Choroid plexus epithelial cell (primary cell): ENCODE data around the gene KERA.

Source experiments
- DNase-seq: peaks from one replicate; pipeline ENCODE4 v3.0.0-alpha.2; 2010; ENCODE audit warnings: low read depth
- H3K4me3 ChIP-seq: 2 replicates; pipeline ENCODE4 v1.5.1; 2011; ENCODE audit warnings: low read depth, mild to moderate bottlenecking, control low read depth, low read length, moderate library complexity
- TF ChIP-seq, protein P1 (sequence below): conservative IDR thresholded peaks from 2 replicates; pipeline ENCODE4 v1.5.1; 2011; ENCODE audit warnings: low read depth, mild to moderate bottlenecking, control low read depth, inconsistent platforms, low read length, moderate library complexity

The KERA gene

GRCh38 chr12:91017511-91018263 lies 40.1 kb downstream of the KERA start:
- no peak for DNase-seq
- H3K4me3 ChIP-seq, result no peak overlapping the region
- TF ChIP-seq, protein P1, sequence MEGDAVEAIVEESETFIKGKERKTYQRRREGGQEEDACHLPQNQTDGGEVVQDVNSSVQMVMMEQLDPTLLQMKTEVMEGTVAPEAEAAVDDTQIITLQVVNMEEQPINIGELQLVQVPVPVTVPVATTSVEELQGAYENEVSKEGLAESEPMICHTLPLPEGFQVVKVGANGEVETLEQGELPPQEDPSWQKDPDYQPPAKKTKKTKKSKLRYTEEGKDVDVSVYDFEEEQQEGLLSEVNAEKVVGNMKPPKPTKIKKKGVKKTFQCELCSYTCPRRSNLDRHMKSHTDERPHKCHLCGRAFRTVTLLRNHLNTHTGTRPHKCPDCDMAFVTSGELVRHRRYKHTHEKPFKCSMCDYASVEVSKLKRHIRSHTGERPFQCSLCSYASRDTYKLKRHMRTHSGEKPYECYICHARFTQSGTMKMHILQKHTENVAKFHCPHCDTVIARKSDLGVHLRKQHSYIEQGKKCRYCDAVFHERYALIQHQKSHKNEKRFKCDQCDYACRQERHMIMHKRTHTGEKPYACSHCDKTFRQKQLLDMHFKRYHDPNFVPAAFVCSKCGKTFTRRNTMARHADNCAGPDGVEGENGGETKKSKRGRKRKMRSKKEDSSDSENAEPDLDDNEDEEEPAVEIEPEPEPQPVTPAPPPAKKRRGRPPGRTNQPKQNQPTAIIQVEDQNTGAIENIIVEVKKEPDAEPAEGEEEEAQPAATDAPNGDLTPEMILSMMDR, result no peak

GRCh38 chr12:91017043-91017442 lies 40.8 kb downstream of the KERA start:
- TF ChIP-seq, protein P1, result no peak
- peak; percentile 22 for DNase-seq
- H3K4me3 ChIP-seq, result no peak overlapping the region

DNA sequence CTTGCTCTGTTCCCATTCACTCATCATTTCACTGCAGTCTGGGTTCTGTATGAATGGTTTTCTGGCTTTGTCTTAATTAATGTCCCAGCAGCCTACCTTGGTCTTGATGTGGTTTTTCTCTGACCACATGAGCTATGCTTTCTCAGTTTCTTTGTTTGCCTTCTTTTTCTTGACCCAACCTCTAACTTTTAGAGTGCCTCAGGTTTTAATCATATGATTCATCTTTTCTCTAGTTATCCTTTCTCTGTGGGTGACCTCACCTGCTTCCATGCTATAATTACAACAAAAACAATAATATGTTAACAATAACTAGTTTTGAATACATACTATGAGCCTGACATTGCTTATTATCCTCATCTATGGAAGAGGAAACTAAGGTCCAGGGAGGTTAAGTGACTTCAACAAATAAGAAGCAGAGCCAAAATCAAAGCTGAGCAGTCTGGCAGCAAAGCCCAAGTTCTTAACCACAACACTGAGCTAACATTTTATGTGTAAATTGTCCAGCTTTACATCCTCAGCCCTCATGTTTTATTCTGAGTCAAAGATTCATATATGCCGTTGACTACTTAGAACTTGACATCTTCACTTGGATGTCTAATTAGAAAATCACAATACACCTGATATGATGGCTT lies 48.4 kb downstream of the KERA start:
- H3K4me3 ChIP-seq, result no peak overlapping the region
- TF ChIP-seq, protein P1, result no peak
- DNase-seq, result peak; percentile 51

GRCh38 chr12:91007531-91008290 lies 50.1 kb downstream of the KERA start:
- no peak for DNase-seq
- TF ChIP-seq, protein P1, result no peak
- H3K4me3 ChIP-seq, result no peak overlapping the region

DNA sequence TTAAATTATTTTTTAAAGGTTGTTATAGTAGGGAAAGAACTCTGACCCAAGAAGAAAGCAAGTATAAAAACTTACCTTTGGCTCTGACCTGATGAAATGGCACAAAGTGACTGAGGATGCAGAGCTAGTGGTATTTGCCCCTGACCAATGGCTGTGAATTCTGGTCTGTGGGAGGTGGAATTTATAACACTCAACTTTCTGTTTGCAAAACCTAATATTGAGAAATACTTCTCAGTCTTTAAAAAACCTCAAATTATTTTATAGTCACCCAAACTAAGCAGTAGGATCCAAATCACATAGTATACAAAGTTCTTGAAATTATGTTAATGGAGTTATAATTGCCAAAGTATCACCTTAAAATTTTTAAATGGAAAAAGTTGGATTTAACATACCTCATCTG lies 53.0 kb downstream of the KERA start, which contains the start of gene EPYC:
Gene EPYC (minus strand): TSS at position 101 of the 400 bp plus-strand sequence. CDS start 2,407 bp downstream, outside the sequence.
- no peak for DNase-seq
- H3K4me3 ChIP-seq, result no peak within 1 kb of the TSS
- TF ChIP-seq, protein P1, result no peak

DNA sequence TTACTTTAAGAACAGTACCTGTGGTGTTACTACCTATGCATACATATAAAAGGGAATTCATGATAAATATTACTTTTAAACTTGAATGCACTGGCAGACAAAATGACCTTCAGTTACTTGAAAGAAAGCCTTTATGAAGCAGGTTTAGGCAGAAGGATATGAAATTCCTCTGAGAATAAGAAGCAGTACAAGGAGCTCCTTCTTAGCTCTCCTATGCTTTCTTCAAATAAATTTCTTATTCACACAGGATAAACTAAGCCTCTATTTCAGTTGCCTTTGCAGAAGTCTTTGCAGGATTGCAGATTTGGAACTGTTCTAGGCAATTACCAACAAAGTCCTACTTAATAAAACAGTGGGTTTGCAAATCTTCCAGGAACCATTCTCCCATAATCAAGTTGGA lies 54.1 kb downstream of the KERA start:
- TF ChIP-seq, protein P1, result no peak
- H3K4me3 ChIP-seq, result no peak overlapping the region
- no peak for DNase-seq
